OCI-LY1 (cell line): ENCODE measurements around the gene CCNY.

Source experiments
- CTCF ChIP-seq: fragments of 200-600 bp; sonication (generic), shearing (Covaris generic); IDR thresholded peaks from 2 replicates; pipeline ENCODE4 v1.5.1; 2017; ENCODE audit warnings: mild to moderate bottlenecking, antibody characterized with exemption, low read length, moderate library complexity, mixed read lengths
- EZH2 ChIP-seq: fragments of 200-600 bp; sonication (generic), shearing (Covaris generic); IDR thresholded peaks from 2 replicates; pipeline ENCODE4 v1.8.0; 2017; ENCODE audit warnings: borderline replicate concordance, mixed run types, mild to moderate bottlenecking, antibody characterized with exemption, low read length, moderate library complexity, mixed read lengths

DNA sequence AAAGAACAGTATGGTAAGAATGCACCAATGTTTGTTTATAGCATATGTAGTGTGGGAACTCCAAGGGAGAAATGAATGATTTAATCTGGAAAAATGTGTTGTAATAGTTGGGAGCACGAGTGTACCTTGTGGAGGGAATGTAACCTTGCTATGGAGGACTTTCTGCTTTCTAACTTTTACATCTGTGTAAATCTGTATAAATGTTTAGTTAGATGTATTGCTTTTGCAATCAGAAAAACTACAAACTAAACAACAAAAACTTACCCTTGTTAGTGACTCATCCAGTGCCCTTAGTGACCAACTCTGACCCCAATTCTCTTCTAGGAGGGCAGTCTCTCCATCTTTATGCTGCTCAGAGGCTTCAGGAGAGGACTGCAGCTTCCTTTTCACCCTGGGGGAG lies 89.3 kb downstream of the CCNY start:
- TF ChIP-seq CTCF (no peak), EZH2 (no peak)
